ENCODE measurements around the gene SLCO3A1.

The SLCO3A1 gene

GRCh38 chr15:91861223-91861622 is 7.7 kb downstream of the SLCO3A1 start:
- no peak for DNase-seq (ENCODE audit: low spot score)

- DNase-seq (ENCODE audit: low spot score): peak; percentile 54
These were observed 9.5 kb downstream of the SLCO3A1 start for GRCh38 chr15:91862891-91863504.

GRCh38 chr15:91863621-91864255 is 10.2 kb downstream of the SLCO3A1 start:
- DNase-seq (ENCODE audit: low spot score): peak; percentile 69

GRCh38 chr15:91864664-91865063 is 11.2 kb downstream of the SLCO3A1 start:
- no peak for DNase-seq (ENCODE audit: low spot score)

GRCh38 chr15:91865486-91865885 is 12.0 kb downstream of the SLCO3A1 start:
- peak; percentile 10 for DNase-seq (ENCODE audit: low spot score)

- no peak for DNase-seq (ENCODE audit: low spot score)
These were observed 12.4 kb downstream of the SLCO3A1 start for GRCh38 chr15:91865950-91866349.

GRCh38 chr15:91866371-91866905 is 12.9 kb downstream of the SLCO3A1 start:
- DNase-seq (ENCODE audit: low spot score): no peak

GRCh38 chr15:91866971-91867372 is 13.5 kb downstream of the SLCO3A1 start:
- peak; percentile 71 for DNase-seq (ENCODE audit: low spot score)

- DNase-seq (ENCODE audit: low spot score): no peak
These were observed 14.1 kb downstream of the SLCO3A1 start for GRCh38 chr15:91867581-91868026.

GRCh38 chr15:91870876-91871537 is 17.5 kb downstream of the SLCO3A1 start:
- DNase-seq (ENCODE audit: low spot score): no peak

GRCh38 chr15:91871837-91872236 is 18.3 kb downstream of the SLCO3A1 start:
- no peak for DNase-seq (ENCODE audit: low spot score)

- no peak for DNase-seq (ENCODE audit: low spot score)
These were observed 19.0 kb downstream of the SLCO3A1 start for GRCh38 chr15:91872356-91873137.

GRCh38 chr15:91873138-91873536 is 19.6 kb downstream of the SLCO3A1 start:
- DNase-seq (ENCODE audit: low spot score): no peak

GRCh38 chr15:91874171-91874570 is 20.7 kb downstream of the SLCO3A1 start:
- DNase-seq (ENCODE audit: low spot score): no peak

- no peak for DNase-seq (ENCODE audit: low spot score)
These were observed 21.6 kb downstream of the SLCO3A1 start for GRCh38 chr15:91874992-91875660.

GRCh38 chr15:91876187-91876586 is 22.7 kb downstream of the SLCO3A1 start:
- no peak for DNase-seq (ENCODE audit: low spot score)

- no peak for DNase-seq (ENCODE audit: low spot score)
These were observed 24.9 kb downstream of the SLCO3A1 start for GRCh38 chr15:91878319-91878870.

GRCh38 chr15:91879158-91879557 is 25.6 kb downstream of the SLCO3A1 start:
- DNase-seq (ENCODE audit: low spot score): no peak

GRCh38 chr15:91880373-91880772 is 26.9 kb downstream of the SLCO3A1 start:
- DNase-seq (ENCODE audit: low spot score): no peak

GRCh38 chr15:91881569-91882297 is 28.2 kb downstream of the SLCO3A1 start:
- no peak for DNase-seq (ENCODE audit: low spot score)
